HG03060 (cell line): ENCODE results near the gene SIVA1.

Experiments used
- ATAC-seq: cut with Tn5 transposase; IDR thresholded peaks from one replicate; pipeline ENCODE4 v1.9.1; 2021; ENCODE audit warnings: low read depth, moderate number of reproducible peaks; ENCODE audit not compliant: unreplicated experiment

The SIVA1 gene

DNA sequence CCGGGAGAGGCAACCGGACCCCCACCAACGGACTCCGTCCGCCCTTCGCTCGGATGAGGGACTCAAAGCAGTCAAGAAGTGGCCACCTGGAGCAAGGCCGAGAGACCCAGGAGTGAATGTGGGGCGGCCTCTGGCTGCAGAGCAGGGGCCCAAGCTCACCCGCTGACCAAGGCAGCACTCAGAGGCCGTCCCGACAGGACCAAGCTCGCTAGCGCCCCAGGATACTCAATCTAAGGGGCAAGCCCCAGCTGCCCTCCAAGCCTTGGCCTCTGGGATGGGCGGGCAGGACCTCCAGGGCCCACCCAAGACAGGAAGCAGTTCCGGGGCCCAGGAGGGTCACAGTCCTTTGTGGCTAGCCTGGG lies 41.7 kb downstream of the SIVA1 start:
- no peak for ATAC-seq

DNA sequence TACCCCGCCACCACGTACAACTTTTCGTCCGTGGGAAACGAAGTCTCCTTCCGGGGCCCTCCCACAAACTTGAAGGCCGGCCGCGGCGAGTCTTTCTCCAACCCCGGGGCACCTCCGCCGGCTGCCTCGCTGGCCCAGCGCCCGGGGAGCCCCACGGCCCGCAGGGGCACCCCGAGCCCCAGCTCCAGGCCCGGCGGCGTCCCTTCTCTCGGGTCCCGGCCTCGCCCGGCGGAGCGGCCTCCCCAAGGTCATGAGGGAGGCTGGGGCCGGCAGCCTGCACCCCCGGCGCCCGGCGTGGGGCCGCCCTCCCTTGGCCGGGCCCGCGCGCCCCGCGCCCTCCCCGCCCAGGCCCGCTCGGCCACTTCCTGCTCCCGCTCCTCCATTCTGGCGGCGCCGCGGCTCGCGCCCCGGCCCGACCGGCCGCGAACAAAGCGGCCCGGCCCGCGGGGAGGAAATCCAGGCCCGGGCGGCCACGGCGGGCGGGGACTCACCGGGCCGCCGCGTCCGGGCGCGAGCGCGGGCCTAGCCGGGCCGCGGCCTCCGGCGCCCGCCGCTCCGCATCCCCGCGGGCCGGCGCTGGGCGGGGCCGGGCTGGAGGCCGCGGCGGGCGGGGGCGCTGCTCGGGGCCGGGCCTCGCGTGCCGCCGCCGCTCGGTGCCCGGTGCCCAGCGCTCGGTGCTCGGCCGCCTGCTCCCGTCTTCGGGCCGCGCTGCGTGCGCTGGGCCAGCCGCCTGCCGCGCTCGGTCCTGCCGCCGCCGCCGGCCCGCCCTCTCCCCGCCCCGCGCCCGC lies 42.2 kb downstream of the SIVA1 start, which contains the start of gene AKT1:
AKT1 (minus strand) TSS at position 756 of the 788 bp plus-strand sequence. CDS start 3,105 bp downstream, outside the sequence.
- no peak for ATAC-seq

DNA sequence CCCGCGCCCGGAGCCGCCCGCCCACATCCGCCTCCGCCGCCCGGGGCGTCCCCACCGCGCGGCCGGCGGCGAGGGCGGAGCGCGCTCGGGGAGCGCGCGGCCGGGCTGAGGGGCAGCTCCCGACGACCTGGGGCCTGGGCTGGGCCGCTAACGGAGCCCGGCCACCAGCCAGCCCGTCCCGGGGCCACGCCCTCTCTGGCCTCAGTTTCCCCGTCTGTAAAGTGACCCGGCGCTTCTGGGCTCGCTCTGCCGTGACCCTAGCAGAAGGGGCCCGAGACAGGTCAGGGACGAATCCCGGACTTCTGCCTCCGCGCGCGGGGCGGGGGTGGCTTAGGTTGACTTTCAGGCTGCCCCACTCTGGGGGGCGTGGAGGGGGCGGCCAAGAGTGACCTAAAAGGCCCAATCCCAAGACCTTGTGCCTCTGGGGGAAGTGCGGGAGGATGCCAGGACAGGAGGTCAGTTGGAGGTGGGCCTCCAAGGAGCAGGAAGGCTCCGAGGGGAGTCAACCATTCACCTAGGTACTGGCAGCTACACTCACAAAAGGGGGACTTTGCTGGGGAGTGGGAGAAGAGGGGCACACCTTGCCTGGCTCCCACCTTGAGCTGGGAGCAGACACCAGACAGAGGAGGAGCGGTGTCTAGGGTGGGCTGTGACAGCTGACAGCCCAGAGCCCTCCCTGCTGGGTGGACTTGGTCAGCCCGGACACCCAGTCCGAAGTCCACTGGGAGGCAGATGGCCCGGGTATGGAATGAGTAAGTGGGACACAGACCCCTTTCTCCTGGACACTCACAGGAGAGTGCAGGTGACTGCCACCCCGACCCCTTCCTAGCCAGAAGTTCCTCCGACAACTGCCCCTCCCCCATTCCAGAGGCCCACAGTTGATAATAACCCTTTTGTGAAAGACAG lies 43.1 kb downstream of the SIVA1 start:
- ATAC-seq: no peak

DNA sequence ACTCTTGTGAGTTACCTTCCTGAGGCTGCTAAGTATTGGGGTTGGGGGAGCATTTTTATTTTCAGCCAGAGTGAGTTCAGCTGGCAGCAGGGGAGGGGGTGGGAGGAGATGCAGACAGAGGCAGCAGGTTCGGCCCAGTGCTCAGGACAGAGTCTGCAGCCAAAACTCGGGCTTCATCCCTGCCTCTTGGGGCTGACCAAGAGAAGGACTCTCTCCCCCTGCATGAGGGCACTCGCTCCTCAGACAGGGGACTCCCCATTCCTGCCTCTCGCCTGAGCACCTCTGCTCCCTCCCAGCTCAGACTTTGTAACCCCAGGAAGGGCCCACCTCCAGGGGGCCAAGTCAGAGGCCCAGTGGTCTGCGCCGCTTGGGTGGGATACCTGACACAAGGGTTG lies 43.7 kb downstream of the SIVA1 start:
- ATAC-seq: no peak

DNA sequence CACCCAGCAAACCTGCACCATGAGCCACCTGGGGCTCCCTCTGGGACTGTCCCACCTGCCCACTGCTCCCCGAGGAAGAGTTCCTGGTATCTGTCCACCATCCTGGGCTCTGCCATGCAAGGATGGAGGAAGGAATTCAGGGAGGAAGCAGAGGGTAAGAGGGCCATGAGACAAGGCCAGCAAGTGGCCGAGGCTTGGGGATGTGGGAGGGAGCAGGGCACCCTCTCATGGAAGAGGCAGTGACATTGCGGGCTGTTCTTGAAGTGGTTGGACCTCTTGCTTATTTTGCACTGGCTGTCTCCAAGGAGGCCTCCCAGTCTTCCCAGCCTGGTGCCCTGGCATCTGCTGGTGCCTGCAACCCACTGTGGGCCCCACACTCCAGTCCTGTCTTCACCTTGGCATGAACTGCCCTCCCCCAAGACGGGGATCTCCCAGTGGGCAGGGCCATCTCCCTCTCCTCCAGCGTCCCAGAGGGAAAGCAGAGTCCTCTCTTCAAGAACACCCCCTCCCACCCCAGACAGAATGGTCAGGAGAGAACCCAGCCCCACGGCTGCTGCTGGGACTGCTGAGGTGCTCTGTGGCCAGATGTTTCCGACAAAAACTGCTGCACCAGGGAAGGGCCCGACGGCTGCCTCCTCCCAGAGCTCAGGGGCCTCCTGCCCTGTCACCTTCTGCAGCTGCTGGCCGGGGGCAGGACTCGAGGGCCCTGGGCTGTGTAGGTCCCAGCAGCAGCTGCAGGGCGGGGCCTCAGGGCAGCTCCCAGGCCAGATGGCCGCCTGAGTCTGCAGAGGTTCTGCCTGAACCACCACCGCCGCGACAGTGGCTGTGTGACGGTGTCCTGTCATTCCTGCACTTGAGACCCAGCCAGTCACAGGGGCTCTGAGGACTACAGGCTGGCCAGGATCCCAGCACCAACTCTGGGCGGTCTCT lies 44.4 kb downstream of the SIVA1 start:
- no peak for ATAC-seq

- ATAC-seq: no peak
Observed at GRCh38 chr14:104798300-104799243, 45.6 kb downstream of the SIVA1 start.

GRCh38 chr14:104799244-104800014 lies 46.5 kb downstream of the SIVA1 start:
- ATAC-seq: no peak

DNA sequence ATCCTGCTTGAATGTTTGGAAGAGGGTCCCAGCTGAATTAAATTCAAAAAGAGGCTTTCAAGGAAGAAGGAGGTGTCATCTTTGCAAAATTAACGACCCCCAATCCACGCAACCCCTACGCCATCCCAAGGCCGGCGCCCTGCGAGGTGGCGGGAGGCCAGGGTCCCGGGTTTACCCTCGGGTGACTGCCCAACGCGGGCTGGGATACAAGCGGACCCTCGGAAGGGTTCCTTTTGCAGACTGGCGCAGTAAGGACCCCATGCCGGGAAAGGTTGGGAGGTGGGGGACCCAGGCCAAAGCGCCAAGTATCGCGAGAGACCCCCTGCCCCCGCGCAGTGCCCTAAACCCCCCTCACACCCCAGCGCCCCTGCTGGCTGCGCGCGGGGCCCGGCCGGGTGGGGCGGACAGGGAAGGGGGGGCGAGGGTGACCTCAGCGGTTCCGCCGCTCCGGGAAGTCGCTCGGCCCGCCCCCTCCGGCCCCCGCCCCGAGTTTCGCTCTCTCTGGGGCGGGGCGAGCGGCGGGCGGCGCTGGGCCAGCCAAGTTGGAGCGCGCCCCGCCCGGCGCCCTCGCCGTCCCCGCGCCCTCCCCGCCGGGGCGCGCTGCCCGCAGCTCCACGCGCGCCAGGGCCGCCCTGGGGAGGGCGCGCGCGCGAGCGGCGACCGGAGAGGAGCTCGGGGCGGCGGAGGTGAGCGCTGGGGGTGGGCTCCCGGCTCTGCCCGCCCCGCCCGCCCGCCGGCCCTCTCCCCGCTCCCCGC lies 47.2 kb downstream of the SIVA1 start:
- no peak for ATAC-seq

GRCh38 chr14:104800771-104801519 lies 48.0 kb downstream of the SIVA1 start, which contains the start of gene ZBTB42:
ZBTB42 (plus strand) TSS chr14:104801101; CDS start chr14:104801198, 97 bp downstream.
- ATAC-seq: no peak

DNA sequence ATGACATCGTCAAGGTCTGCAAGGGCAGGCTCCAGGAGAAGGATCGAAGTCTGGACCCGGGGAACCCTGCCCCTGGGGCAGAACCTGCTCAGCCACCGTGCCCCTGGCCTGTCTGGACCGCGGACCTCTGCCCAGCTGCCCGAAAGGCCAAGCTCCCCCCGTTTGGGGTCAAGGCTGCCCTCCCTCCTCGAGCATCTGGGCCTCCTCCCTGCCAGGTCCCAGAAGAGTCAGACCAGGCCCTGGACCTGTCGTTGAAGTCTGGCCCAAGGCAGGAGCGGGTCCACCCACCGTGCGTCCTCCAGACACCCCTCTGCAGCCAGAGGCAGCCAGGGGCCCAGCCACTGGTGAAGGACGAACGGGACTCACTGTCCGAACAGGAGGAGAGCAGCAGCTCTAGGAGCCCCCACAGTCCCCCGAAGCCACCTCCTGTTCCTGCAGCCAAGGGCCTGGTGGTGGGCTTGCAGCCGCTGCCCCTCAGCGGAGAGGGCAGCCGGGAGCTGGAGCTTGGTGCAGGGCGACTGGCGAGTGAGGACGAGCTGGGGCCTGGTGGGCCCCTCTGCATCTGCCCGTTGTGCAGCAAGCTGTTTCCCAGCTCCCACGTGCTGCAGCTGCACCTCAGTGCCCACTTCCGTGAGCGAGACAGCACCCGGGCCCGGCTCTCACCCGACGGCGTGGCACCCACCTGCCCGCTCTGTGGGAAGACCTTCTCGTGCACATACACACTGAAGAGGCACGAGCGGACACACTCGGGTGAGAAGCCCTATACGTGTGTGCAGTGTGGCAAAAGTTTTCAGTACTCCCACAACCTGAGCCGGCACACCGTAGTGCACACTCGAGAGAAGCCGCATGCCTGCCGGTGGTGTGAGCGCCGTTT lies 48.8 kb downstream of the SIVA1 start:
- ATAC-seq: no peak

DNA sequence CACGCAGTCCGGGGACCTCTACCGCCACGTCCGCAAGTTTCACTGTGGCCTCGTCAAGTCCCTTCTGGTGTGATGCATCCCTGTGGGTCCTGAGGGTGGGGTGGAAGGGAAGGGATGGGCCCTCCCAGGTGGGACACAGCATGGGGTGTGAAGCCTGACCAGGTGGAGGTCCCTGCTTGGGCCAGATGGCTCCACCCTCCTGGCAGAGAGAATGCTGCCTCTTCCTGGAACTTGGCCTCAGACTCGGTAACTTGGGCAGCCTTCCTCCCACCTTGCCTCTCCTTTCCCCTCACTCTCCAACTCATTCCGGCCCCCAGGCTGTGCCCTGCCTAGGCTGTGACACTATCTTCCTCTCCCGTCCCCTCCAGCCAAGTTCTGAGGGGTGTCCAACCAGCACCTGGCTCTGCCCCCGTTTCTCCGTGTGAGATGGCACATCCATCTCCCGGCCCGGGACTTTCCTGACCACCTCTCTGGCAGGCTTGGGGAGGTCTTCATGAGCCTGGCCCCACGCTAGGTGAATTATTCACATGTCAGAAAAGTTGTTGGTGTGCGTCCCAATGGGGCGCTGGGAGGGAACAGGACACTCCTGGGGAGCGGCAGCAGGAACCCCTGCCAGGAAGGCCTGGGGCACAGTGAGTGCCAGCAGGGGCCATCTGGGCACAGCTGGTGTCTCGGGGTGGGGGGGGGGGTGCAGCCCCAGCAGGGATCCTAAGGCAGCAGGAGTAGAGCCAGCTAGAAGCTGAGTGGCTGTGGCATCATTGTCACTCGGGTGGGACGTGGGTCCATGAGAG lies 49.6 kb downstream of the SIVA1 start:
- no peak for ATAC-seq

- no peak for ATAC-seq
Observed at GRCh38 chr14:104803280-104803911, 50.4 kb downstream of the SIVA1 start.

DNA sequence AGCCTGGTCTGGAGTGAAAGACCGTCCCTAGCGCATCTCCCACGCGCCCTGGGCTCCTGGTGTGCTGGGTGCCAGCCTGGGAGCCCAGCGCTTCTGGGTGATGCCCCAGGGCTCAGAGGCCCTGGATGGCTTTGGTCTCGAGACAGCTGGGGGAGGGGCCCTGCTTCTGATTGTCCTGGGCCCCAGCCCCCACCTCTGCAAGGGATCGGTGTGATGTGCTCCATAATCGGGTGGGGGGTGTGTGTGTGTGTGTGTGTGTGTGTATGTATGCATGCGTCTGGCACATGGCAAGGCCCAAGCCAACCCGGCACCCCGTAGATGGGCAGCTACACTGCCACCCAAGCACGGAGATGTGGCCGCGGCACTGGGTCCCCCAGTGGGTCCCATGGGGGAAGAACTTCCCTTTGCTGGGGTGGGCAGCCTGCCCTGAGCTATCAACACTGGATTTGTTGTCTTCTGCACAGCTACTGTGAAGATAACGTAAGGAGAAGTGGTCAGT lies 51.0 kb downstream of the SIVA1 start:
- no peak for ATAC-seq

DNA sequence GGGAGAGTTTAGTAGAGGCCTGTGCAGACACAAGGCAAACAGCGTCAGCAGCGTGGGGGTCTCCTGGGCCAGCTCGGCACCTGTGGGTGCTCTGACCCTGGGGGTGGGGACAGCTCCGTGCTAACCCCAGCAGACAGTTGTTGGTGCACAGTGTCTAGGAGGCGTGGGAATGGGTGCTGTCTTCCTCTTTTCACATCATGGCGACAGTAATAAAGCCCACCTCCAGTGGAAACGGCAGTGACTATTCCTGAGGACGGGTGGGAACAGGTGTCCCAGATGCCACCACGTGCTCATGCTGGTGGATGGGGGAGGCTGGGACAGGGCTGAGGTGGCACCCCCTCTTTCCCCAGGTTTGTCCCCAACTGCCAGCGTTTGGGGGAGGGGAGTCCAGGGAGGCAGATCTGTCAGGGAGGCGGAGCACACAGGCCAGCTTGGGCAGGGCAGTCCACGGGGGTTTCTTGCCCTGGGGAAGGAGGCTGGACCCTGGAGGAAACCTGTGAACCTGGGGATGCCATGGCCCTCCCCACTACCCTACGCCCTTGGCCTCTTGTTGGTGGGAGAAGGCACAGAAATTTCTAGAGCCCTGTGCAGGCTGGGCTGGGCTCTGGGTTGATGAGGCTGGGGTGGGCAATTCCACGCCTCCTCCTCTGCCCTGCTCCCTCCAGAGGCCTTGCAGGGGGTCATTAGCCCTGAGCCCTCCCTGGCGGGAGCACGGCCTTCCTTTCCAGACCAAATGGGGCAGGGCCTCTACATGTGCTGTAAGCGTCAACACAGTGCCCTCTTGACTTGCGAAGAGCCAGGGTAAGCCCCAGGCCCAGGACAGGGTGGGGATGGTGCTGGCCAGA lies 51.8 kb downstream of the SIVA1 start:
- ATAC-seq: no peak
